Heart right ventricle (tissue), 16 donors: ENCODE results near the gene TNFAIP1. TPM values are rescaled to one million over a fixed set of nuclear protein-coding genes. Genes with fewer than 3 reads are reported as not detected.

Experiments used
- ATAC-seq, 8 donors: fragments of 200-7000 bp; cut with Tn5 transposase; one replicate each; pipeline ENCODE4 v1.9.1; 2020; ENCODE audit warnings: mild to moderate bottlenecking in 8 of 8, moderate library complexity in 8 of 8, moderate number of reproducible peaks in 1 of 8
- DNase-seq, 2 donors: peaks; one replicate each; pipeline ENCODE4 v3.0.0-alpha.2; 2020
- H3K27ac ChIP-seq, 10 donors: fragments of 200-600 bp; sonication (generic) in 2 of 10; one replicate each; pipeline versions ENCODE4 v1.5.0 to v1.8.0; 2020 to 2022; ENCODE audit warnings: mild to moderate bottlenecking in 3 of 10
- H3K27me3 ChIP-seq, 7 donors: fragments of 200-600 bp; one replicate each; pipeline ENCODE4 v1.8.0; 2021 to 2022; ENCODE audit warnings: mild to moderate bottlenecking in 2 of 7
- H3K36me3 ChIP-seq, 9 donors: fragments of 200-600 bp; sonication (generic) in 1 of 9; one replicate each; pipeline versions ENCODE4 v1.5.0 to v1.8.0; 2020 to 2022; ENCODE audit warnings: mild to moderate bottlenecking in 2 of 9
- H3K4me1 ChIP-seq, 9 donors: fragments of 200-600 bp; sonication (generic) in 1 of 9; one replicate each; pipeline versions ENCODE4 v1.5.0 to v1.8.0; 2020 to 2022; ENCODE audit warnings: mild to moderate bottlenecking in 4 of 9
- H3K4me3 ChIP-seq, 10 donors: fragments of 200-600 bp; sonication (generic) in 2 of 10; one replicate each; pipeline versions ENCODE4 v1.5.0 to v1.8.0; 2020 to 2022; ENCODE audit warnings: mild to moderate bottlenecking in 7 of 10, moderate library complexity in 2 of 10
- H3K9me3 ChIP-seq, 11 donors: fragments of 200-600 bp in 10 of 11; sonication (generic) in 2 of 11; one replicate each; pipeline versions ENCODE4 v1.5.0 to v1.8.0; 2013 to 2022; ENCODE audit warnings: mild to moderate bottlenecking in 2 of 11, control low read depth in 1 of 11, moderate library complexity in 1 of 11
- CTCF ChIP-seq, 9 donors: fragments of 200-600 bp; sonication (generic) in 2 of 9; IDR thresholded peaks; one replicate each; pipeline versions ENCODE4 v1.5.0 to v1.8.0; 2021 to 2022; ENCODE audit warnings: antibody characterized with exemption in 9 of 9, mild to moderate bottlenecking in 5 of 9, moderate library complexity in 1 of 9
- WGBS, 2 donors: extraction: QIAGEN DNeasy Blood & Tissue Kit; methylation state at CpG; one replicate each; pipeline ENCODE4 v1.1.7; 2013; ENCODE audit warnings: inconsistent platforms in 1 of 2; 5-methylcytosine and 5-hydroxymethylcytosine counted together
- intact Hi-C, 10 donors: fragments of 100-400 bp; cut with DNase I; formaldehyde crosslinking; loops; one replicate each; pipeline versions ENCODE4 v1.11.1 to v1.14.2; 2022
- polyA plus RNA-seq, 2 donors: library from polyadenylated mRNA; stranded (reverse); fragments of 200-250 nt; gene quantifications; one replicate each; pipeline ENCODE4 v1.2.3, GENCODE V29; 2013
- total RNA-seq, 10 donors: library from RNA; stranded (reverse); fragmentation: NEBNext Ultra II Directional in 3 of 10; extraction: Animal tissue kit (Norgen Biotek cat#: 25700) in 3 of 10; gene quantifications; one replicate each; pipeline versions ENCODE4 v1.2.1 to v1.2.4, GENCODE V29; 2021 to 2023
- donor health status: Arrhythmogenic right ventricular cardiomyopathy.
- donor health status: ischemic (EF 13 %, LVEDD 7.1; RV severe dilation, severe dysfunction).
- donor health status: healthy with polysubstance abuse.
- donor health status: DM: no; HTN: yes; CAD: no.
- donor health status: DM: no; HTN: no; CAD: no.
- donor health status: ischemic (EF 25% LVEDD 6.9; RV normal size, moderate dysfunction).
- donor health status: ischemic (EF 25% LVEDD 5.7; RV mildly dilated, moderate dysfunction).
- donor health status: healthy.
- donor health status: DM: yes; HTN: yes; CAD: no.
- donor health status: Ischemic cardiomyopathy.
- donor health status: ischemic (EF 35%, LVEDD 5.7; RV mildly dilated, moderate dysfunction).
- donor health status: nonischemic (EF 11% LVEDD 7.7; RV severe dilation, severe dysfunction).
- donor health status: DM: yes; HTN: yes; CAD: no.
- donor health status: PGD.
- donor health status: ischemic (EF 29% LVEDD 5.4; RV normal size, mild dysfunction).
- donor health status: nonischemic (EF 23%, LVEDD 6.1; RV moderate dilation, normal function).

The TNFAIP1 gene
- total and polyA plus RNA-seq, 12 donors: 15.1 to 87.6 (median 43.2) TPM

- no peak for ATAC-seq
- 91 to 93% methylated on average over 21 of the region's 21 CpGs for WGBS, 2 donors
- Histone ChIP-seq H3K4me3 (no peak overlapping the region), H3K27me3 (peaks cover 0 to 12% (median 0%) of the 10 kb centered on the region in 7 donors), H3K27ac (no peak overlapping the region), H3K4me1 (peaks cover 1 to 31% (median 22%) of the 10 kb centered on the region in 9 donors), H3K36me3 (peaks cover 0 to 29% (median 6%) of the 10 kb centered on the region in 9 donors), H3K9me3 (no peaks in the 10 kb centered on the region)
- no peak for TF ChIP-seq CTCF (IDR thresholded peaks at IDR 0.05)
- DNase-seq: no peak
- intact Hi-C loops: no loop called here
Measured at GRCh38 chr17:28367641-28368305, 32.2 kb downstream of the TNFAIP1 start.

- H3K4me1 ChIP-seq: peaks cover 4 to 37% (median 28%) of the 10 kb centered on the region in 9 donors
- DNase-seq (no peak), ATAC-seq (no peak)
- no peak overlapping the region for H3K27ac ChIP-seq
- no peak overlapping the region for H3K4me3 ChIP-seq
- no peaks in the 10 kb centered on the region for H3K9me3 ChIP-seq
- WGBS, 2 donors: 85 to 88% methylated on average over 5 of the region's 5 CpGs
- intact Hi-C loops: no loop called here
- peaks cover 0 to 18% (median 0%) of the 10 kb centered on the region in 7 donors for H3K27me3 ChIP-seq
- no peak for TF ChIP-seq CTCF (IDR thresholded peaks at IDR 0.05)
- H3K36me3 ChIP-seq: peaks cover 0 to 23% (median 6%) of the 10 kb centered on the region in 9 donors
Measured at GRCh38 chr17:28368306-28368831, 32.8 kb downstream of the TNFAIP1 start.

- H3K4me1 ChIP-seq: peaks cover 4 to 40% (median 29%) of the 10 kb centered on the region in 9 donors
- intact Hi-C loops: no loop called here
- peak overlapping the region in 1 of 10 donors; percentile 14 for H3K4me3 ChIP-seq
- WGBS, 2 donors: 90 to 91% methylated on average over 23 of the region's 23 CpGs
- ATAC-seq (no peak), DNase-seq (no peak)
- peaks cover 0 to 22% (median 0%) of the 10 kb centered on the region in 7 donors for H3K27me3 ChIP-seq
- no peak for TF ChIP-seq CTCF (IDR thresholded peaks at IDR 0.05)
- H3K36me3 ChIP-seq: peaks cover 0 to 15% (median 3%) of the 10 kb centered on the region in 9 donors
- no peaks in the 10 kb centered on the region for H3K9me3 ChIP-seq
- peak overlapping the region in 6 of 10 donors; percentile 26 to 85 (median 79) for H3K27ac ChIP-seq
Measured at GRCh38 chr17:28368915-28369683, 33.5 kb downstream of the TNFAIP1 start.

- DNase-seq (no peak), ATAC-seq (peak in 1 of 8 donors; percentile 4)
- peaks cover 0 to 22% (median 0%) of the 10 kb centered on the region in 7 donors for H3K27me3 ChIP-seq
- intact Hi-C loops: no loop called here
- peak overlapping the region in 6 of 10 donors; percentile 3 to 29 (median 18) for H3K4me3 ChIP-seq
- H3K9me3 ChIP-seq: no peaks in the 10 kb centered on the region
- H3K27ac ChIP-seq: peak overlapping the region in 9 of 10 donors; percentile 61 to 85 (median 79)
- 65 to 74% methylated on average over 10 of the region's 10 CpGs for WGBS, 2 donors
- peaks cover 0 to 10% (median 0%) of the 10 kb centered on the region in 9 donors for H3K36me3 ChIP-seq
- no peak for TF ChIP-seq CTCF (IDR thresholded peaks at IDR 0.05)
- H3K4me1 ChIP-seq: peaks cover 4 to 40% (median 29%) of the 10 kb centered on the region in 9 donors
Measured at GRCh38 chr17:28369684-28370034, 34.1 kb downstream of the TNFAIP1 start.
